H9 (cell line): ENCODE measurements around the gene DPEP2. TPM values are rescaled to one million over a fixed set of nuclear protein-coding genes. Genes with fewer than 3 reads are reported as not detected.
"Not testable (repeated sequence)": the region's sequence is repeated elsewhere in the genome, so short reads cannot be mapped to it uniquely, and the experiment has no call there.

Experiments used
- DNase-seq: peaks from one replicate; pipeline ENCODE4 v3.0.0-alpha.2; 2017
- H2AFZ ChIP-seq: one replicate; pipeline ENCODE4 v1.6.1; 2013; ENCODE audit warnings: mild to moderate bottlenecking, low read length, control low read depth, moderate library complexity
- H2AK5ac ChIP-seq: 2 replicates; pipeline ENCODE4 v1.6.1; 2013; ENCODE audit warnings: low read length, control low read depth, mixed read lengths; ENCODE audit not compliant: insufficient read length
- H2BK120ac ChIP-seq: one replicate; pipeline ENCODE4 v1.6.1; 2013; ENCODE audit warnings: low read depth, mild to moderate bottlenecking, low read length, control low read depth, inconsistent platforms; ENCODE audit not compliant: poor library complexity, severe bottlenecking
- H2BK12ac ChIP-seq: 2 replicates; pipeline ENCODE4 v1.6.1; 2013; ENCODE audit warnings: low read length, control low read depth, mixed read lengths, low read depth; ENCODE audit not compliant: insufficient read length
- H2BK15ac ChIP-seq: 2 replicates; pipeline ENCODE4 v1.6.1; 2013; ENCODE audit warnings: low read depth, low read length, control low read depth
- H2BK20ac ChIP-seq: one replicate; pipeline ENCODE4 v1.6.1; 2013; ENCODE audit warnings: low read depth, mild to moderate bottlenecking, low read length, control low read depth, inconsistent platforms; ENCODE audit not compliant: poor library complexity, severe bottlenecking
- H2BK5ac ChIP-seq: 2 replicates; pipeline ENCODE4 v1.6.1; 2013; ENCODE audit warnings: low read length, control low read depth, mixed read lengths; ENCODE audit not compliant: insufficient read length
- H3K14ac ChIP-seq: 2 replicates; pipeline ENCODE4 v1.6.1; 2013; ENCODE audit warnings: low read length, control low read depth; ENCODE audit not compliant: insufficient read depth
- H3K18ac ChIP-seq: 2 replicates; pipeline ENCODE4 v1.6.1; 2013; ENCODE audit warnings: low read depth, mild to moderate bottlenecking, mixed read lengths, low read length, control low read depth; ENCODE audit not compliant: insufficient read length
- H3K23ac ChIP-seq: 2 replicates; pipeline ENCODE4 v1.6.1; 2013; ENCODE audit warnings: low read length, control low read depth, mixed read lengths, low read depth; ENCODE audit not compliant: insufficient read length
- H3K23me2 ChIP-seq: 2 replicates; pipeline ENCODE4 v1.6.1; 2013; ENCODE audit warnings: low read depth, mild to moderate bottlenecking, mixed read lengths, low read length, control low read depth; ENCODE audit not compliant: insufficient read length, poor library complexity, severe bottlenecking
- H3K27ac ChIP-seq: 2 replicates; pipeline ENCODE4 v1.5.1; 2013; ENCODE audit warnings: low read length, control low read depth, mixed read lengths, low read depth; ENCODE audit not compliant: insufficient read length
- H3K27me3 ChIP-seq: 2 replicates; pipeline ENCODE4 v1.6.1; 2013; ENCODE audit warnings: low read length, control low read depth, inconsistent platforms; ENCODE audit not compliant: insufficient read depth
- H3K4ac ChIP-seq: 2 replicates; pipeline ENCODE4 v1.6.1; 2013; ENCODE audit warnings: low read depth, mild to moderate bottlenecking, control low read depth, inconsistent platforms, low read length, moderate library complexity
- H3K4me1 ChIP-seq: 2 replicates; pipeline ENCODE4 v1.6.1; 2013; ENCODE audit warnings: low read length, control low read depth, inconsistent platforms; ENCODE audit not compliant: insufficient read depth
- H3K4me2 ChIP-seq: 2 replicates; pipeline ENCODE4 v1.6.1; 2013; ENCODE audit warnings: low read length, control low read depth, mixed read lengths; ENCODE audit not compliant: insufficient read length, insufficient read depth
- H3K56ac ChIP-seq: 2 replicates; pipeline ENCODE4 v1.6.1; 2013; ENCODE audit warnings: low read depth, mild to moderate bottlenecking, mixed read lengths, low read length, control low read depth; ENCODE audit not compliant: insufficient read length
- H3K79me1 ChIP-seq: 2 replicates; pipeline ENCODE4 v1.6.1; 2013; ENCODE audit warnings: low read depth, mild to moderate bottlenecking, moderate library complexity, low read length, control low read depth, inconsistent platforms; ENCODE audit not compliant: insufficient read depth, poor library complexity, severe bottlenecking
- H3K79me2 ChIP-seq: 2 replicates; pipeline ENCODE4 v1.6.1; 2013; ENCODE audit warnings: low read length, control low read depth, inconsistent platforms; ENCODE audit not compliant: insufficient read depth
- H3K9ac ChIP-seq: 2 replicates; pipeline ENCODE4 v1.6.1; 2013; ENCODE audit warnings: low read length, control low read depth, mixed read lengths; ENCODE audit not compliant: insufficient read length; ENCODE audit errors: extremely low read depth
- H3K9me3 ChIP-seq: one replicate; pipeline ENCODE4 v1.6.1; 2013; ENCODE audit warnings: low read depth, low read length, inconsistent platforms; ENCODE audit not compliant: control insufficient read depth
- H3T11ph ChIP-seq: one replicate; pipeline ENCODE4 v1.6.1; 2013; ENCODE audit warnings: mild to moderate bottlenecking, low read length, control low read depth, inconsistent platforms
- H4K20me1 ChIP-seq: one replicate; pipeline ENCODE4 v1.6.1; 2013; ENCODE audit not compliant: control insufficient read depth, insufficient read length, insufficient read depth
- H4K5ac ChIP-seq: 2 replicates; pipeline ENCODE4 v1.6.1; 2013; ENCODE audit warnings: low read depth, mild to moderate bottlenecking, mixed read lengths, low read length, control low read depth; ENCODE audit not compliant: insufficient read length
- H4K8ac ChIP-seq: replicated peaks from 2 replicates; pipeline ENCODE4 v1.6.1; 2013; ENCODE audit warnings: low read length, control low read depth, mixed read lengths, low read depth; ENCODE audit not compliant: insufficient read length
- H4K91ac ChIP-seq: 2 replicates; pipeline ENCODE4 v1.6.1; 2013; ENCODE audit warnings: low read depth, mild to moderate bottlenecking, moderate library complexity, mixed read lengths, low read length, control low read depth; ENCODE audit not compliant: insufficient read length
- H3K27ac Mint-ChIP-seq, 3 experiments: 2 replicates in 2 of 3; 3 replicates in 1 of 3; pipeline ENCODE4 v1.8.0; 2020 to 2021; ENCODE audit warnings: mixed read lengths in 3 of 3, mild to moderate bottlenecking in 1 of 3, moderate library complexity in 1 of 3
- H3K27me3 Mint-ChIP-seq: 2 replicates; pipeline ENCODE4 v1.8.0; 2021; ENCODE audit warnings: low read depth, mild to moderate bottlenecking, moderate library complexity, mixed read lengths
- H3K36me3 Mint-ChIP-seq, 3 experiments: 2 replicates in 2 of 3; 3 replicates in 1 of 3; pipeline ENCODE4 v1.8.0; 2020 to 2021; ENCODE audit warnings: low read depth in 3 of 3, mixed read lengths in 3 of 3; ENCODE audit not compliant: insufficient read depth in 1 of 3
- H3K4me1 Mint-ChIP-seq, 2 experiments: 2 replicates each; pipeline ENCODE4 v1.8.0; 2020; ENCODE audit warnings: mixed read lengths in 2 of 2
- H3K4me3 Mint-ChIP-seq, 2 experiments: 2 replicates in 1 of 2; 3 replicates in 1 of 2; pipeline ENCODE4 v1.8.0; 2020 to 2021; ENCODE audit warnings: mild to moderate bottlenecking in 2 of 2, mixed read lengths in 2 of 2, moderate library complexity in 1 of 2
- H3K9me3 Mint-ChIP-seq, 2 experiments: 2 replicates in 1 of 2; 3 replicates in 1 of 2; pipeline ENCODE4 v1.8.0; 2020; ENCODE audit warnings: mild to moderate bottlenecking in 2 of 2, mixed read lengths in 2 of 2, moderate library complexity in 1 of 2
- CTCF ChIP-seq: fragments of 200-600 bp; sonication (generic); conservative IDR thresholded peaks from 3 replicates; pipeline ENCODE4 v1.8.0; 2021; ENCODE audit warnings: antibody characterized with exemption, mild to moderate bottlenecking
- WGBS: extraction: QIAGEN DNeasy Blood & Tissue Kit; methylation state at CpG from one replicate; pipeline ENCODE4 v1.1.7; 2013; ENCODE audit warnings: missing lambda C conversion rate, low lambda C conversion rate, mixed read lengths; ENCODE audit not compliant: insufficient read length; ENCODE audit errors: extremely low coverage; 5-methylcytosine and 5-hydroxymethylcytosine counted together
- total RNA-seq: library from RNA; stranded (reverse); gene quantifications from 2 replicates; pipeline ENCODE4 v1.2.1, GENCODE V29; 2021

The DPEP2 gene
- total RNA-seq, 1 experiment from 2014 or later: not detected

DNA sequence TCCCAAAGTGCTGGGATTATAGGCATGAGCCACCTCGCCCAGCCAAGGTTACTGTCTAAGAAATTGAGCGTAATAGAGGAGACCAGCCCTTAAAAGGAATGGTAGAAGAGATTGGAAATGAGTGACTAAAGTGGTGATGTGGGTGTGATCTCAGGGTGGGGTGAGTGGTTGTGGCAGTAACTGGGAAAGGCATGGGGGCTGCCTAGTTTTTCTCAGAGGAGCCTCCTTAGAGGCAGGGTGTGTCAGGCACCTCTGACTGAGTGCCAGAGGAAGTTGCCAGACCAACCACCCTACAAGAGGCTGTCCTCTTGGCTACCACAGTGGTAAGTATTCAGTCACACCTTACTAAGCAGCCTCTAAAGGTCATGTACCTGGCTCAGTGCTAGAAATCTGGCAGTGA, 32.7 kb upstream of the DPEP2 start:
- Histone ChIP-seq H2BK5ac (no peak overlapping the region), H3K23ac (no peak overlapping the region), H3K14ac (no peak overlapping the region), H3T11ph (no peak overlapping the region), H3K79me1 (no peaks in the 10 kb centered on the region), H2BK15ac (no peak overlapping the region), H3K18ac (no peak overlapping the region), H3K27ac (no peak overlapping the region), H2BK12ac (no peak overlapping the region), H2AFZ (no peak overlapping the region), H3K4ac (no peak overlapping the region), H2AK5ac (no peak overlapping the region), H4K8ac (no peak overlapping the region), H3K4me1 (no peaks in the 10 kb centered on the region), H3K56ac (no peak overlapping the region), H3K9ac (no peak overlapping the region), H2BK20ac (no peak overlapping the region), H4K5ac (no peak overlapping the region), H3K9me3 (no peaks in the 10 kb centered on the region), H4K91ac (no peak overlapping the region), H3K79me2 (no peaks in the 10 kb centered on the region), H2BK120ac (no peak overlapping the region), H3K27me3 (no peaks in the 10 kb centered on the region), H3K4me2 (no peak overlapping the region), H4K20me1 (no peaks in the 10 kb centered on the region), H3K23me2 (no peaks in the 10 kb centered on the region)
- TF ChIP-seq CTCF: no peak
- Mint-ChIP-seq H3K27ac (no peak overlapping the region; a peak in 1 of 7 replicates), H3K4me3 (no peak overlapping the region), H3K36me3 (peaks cover 0 to 20% (median 12%) of the 10 kb centered on the region in 3 experiments; a peak in 6 of 7 replicates), H3K4me1 (no peaks in the 10 kb centered on the region), H3K9me3 (no peaks in the 10 kb centered on the region), H3K27me3 (no peaks in the 10 kb centered on the region)
- DNase-seq: no peak
- no CpG with 5 or more reads among the region's 2 CpGs for WGBS

DNA sequence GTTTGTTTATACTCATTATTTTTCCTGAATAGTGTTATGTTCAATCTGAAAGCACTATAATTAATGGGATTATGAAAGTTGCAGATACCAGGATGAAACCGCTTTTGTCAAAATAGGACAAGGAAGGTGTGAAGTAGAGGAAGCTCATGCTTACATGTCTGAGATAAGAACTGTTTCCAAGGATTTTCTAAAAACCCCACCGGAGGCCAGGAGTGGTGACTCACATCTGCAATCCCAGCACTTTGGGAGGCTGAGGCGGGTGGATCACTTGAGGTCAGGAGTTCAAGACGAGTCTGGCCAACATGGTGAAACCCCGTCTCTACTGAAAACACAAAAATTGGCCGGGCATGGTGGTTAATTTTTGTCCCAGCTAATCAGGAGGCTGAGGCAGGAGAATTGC, 30.8 kb upstream of the DPEP2 start:
- H4K20me1 ChIP-seq, H3K9me3 Mint-ChIP-seq, H3K56ac ChIP-seq, H4K91ac ChIP-seq, H2BK120ac ChIP-seq, H2BK20ac ChIP-seq, H3T11ph ChIP-seq, H3K4ac ChIP-seq, H3K27me3 Mint-ChIP-seq, H3K4me2 ChIP-seq, H2BK15ac ChIP-seq, H3K9ac ChIP-seq, H3K27ac Mint-ChIP-seq, H3K18ac ChIP-seq, H3K79me2 ChIP-seq, H3K4me1 Mint-ChIP-seq, H3K9me3 ChIP-seq, H3K27ac ChIP-seq, DNase-seq, H3K4me3 Mint-ChIP-seq, H3K23ac ChIP-seq, H3K14ac ChIP-seq, H2AK5ac ChIP-seq, H2BK12ac ChIP-seq, H3K27me3 ChIP-seq, H2BK5ac ChIP-seq, H4K8ac ChIP-seq, H3K79me1 ChIP-seq, H4K5ac ChIP-seq, H2AFZ ChIP-seq, H3K23me2 ChIP-seq, H3K4me1 ChIP-seq: not testable (repeated sequence)
- WGBS: no CpG with 5 or more reads among the region's 6 CpGs
- peaks cover 0 to 29% (median 26%) of the 10 kb centered on the region in 3 experiments; a peak in 5 of 7 replicates for H3K36me3 Mint-ChIP-seq
